Subcutaneous abdominal adipose tissue (tissue), 5 donors: ENCODE data around the gene NDUFS5.
"Not testable (repeated sequence)": the region's sequence is repeated elsewhere in the genome, so short reads cannot be mapped to it uniquely, and the experiment has no call there.

Experiments
- H3K27ac ChIP-seq: one replicate; pipeline ENCODE4 v1.7.0; 2013; ENCODE audit warnings: low read depth, mild to moderate bottlenecking, inconsistent platforms, low read length, moderate library complexity
- H3K27me3 ChIP-seq, 5 donors: one replicate each; pipeline ENCODE4 v1.7.0; 2013; ENCODE audit warnings: low read length in 5 of 5, inconsistent platforms in 1 of 5; ENCODE audit not compliant: control insufficient read depth in 5 of 5, insufficient read depth in 4 of 5
- H3K36me3 ChIP-seq, 5 donors: one replicate each; pipeline ENCODE4 v1.7.0; 2013; ENCODE audit warnings: low read length in 5 of 5; ENCODE audit not compliant: control insufficient read depth in 5 of 5, insufficient read depth in 5 of 5
- H3K4me1 ChIP-seq, 5 donors: one replicate each; pipeline ENCODE4 v1.7.0; 2013; ENCODE audit warnings: low read length in 5 of 5, mild to moderate bottlenecking in 3 of 5, moderate library complexity in 1 of 5; ENCODE audit not compliant: control insufficient read depth in 5 of 5, insufficient read depth in 5 of 5
- H3K4me3 ChIP-seq, 5 donors: one replicate each; pipeline ENCODE4 v1.7.0; 2013; ENCODE audit warnings: low read length in 5 of 5, low read depth in 1 of 5
- H3K9ac ChIP-seq, 5 donors: one replicate each; pipeline ENCODE4 v1.7.0; 2013; ENCODE audit warnings: low read length in 5 of 5, mild to moderate bottlenecking in 4 of 5, moderate library complexity in 3 of 5
- H3K9me3 ChIP-seq, 5 donors: one replicate each; pipeline ENCODE4 v1.7.0; 2013; ENCODE audit warnings: low read length in 5 of 5; ENCODE audit not compliant: control insufficient read depth in 5 of 5
- donor health status: healthy.
- donor health status: healthy.
- donor health status: healthy.
- donor health status: healthy.
- donor health status: healthy.

The NDUFS5 gene

DNA sequence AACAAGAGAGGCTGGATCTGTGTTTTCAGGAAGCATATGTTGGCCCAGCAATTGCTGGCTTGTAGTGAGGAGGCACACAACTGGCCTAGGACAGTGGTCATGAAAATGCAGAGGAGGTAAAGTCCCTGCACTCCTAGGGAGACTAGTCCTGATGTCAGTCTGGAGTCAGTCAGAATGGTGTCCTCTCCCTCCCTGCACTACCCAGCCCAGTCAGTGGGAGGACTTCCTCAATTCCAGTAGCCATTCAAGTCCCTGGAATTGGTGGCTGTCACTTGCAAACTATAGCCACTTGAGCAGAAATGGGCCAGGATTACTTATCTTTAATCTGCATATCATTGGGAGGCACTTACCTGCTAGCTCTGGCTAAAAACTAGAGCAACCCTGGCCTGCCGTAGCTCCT lies 18.6 kb downstream of the NDUFS5 start:
- Histone ChIP-seq H3K4me1 (peaks cover 0 to 21% (median 13%) of the 10 kb centered on the region in 5 donors), H3K4me3 (no peak overlapping the region), H3K9me3 (no peaks in the 10 kb centered on the region), H3K27ac (no peak overlapping the region), H3K27me3 (no peaks in the 10 kb centered on the region), H3K36me3 (peaks cover 9 to 44% (median 23%) of the 10 kb centered on the region in 5 donors), H3K9ac (no peak overlapping the region)

DNA sequence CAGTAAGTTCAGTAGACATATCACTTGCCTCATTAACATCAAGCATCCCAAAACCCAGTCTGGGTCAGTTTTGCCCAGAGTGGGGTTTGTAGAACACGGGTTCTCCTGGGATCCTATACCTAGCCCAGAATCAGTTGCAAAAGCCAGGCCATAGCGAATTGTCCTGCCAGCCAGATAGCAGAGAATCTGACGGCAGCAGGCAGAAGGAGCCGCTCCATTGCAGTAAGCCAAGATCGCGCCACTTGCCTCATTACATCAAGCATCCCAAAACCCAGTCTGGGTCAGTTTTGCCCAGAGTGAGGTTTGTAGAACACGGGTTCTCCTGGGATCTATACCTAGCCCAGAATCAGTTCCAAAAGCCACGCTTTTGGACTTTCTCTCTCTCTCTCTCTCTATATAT lies 19.1 kb downstream of the NDUFS5 start:
- Histone ChIP-seq H3K9ac (no peak overlapping the region), H3K4me3 (no peak overlapping the region), H3K4me1 (peaks cover 0 to 21% (median 13%) of the 10 kb centered on the region in 5 donors), H3K36me3 (peaks cover 9 to 46% (median 21%) of the 10 kb centered on the region in 5 donors), H3K9me3 (no peaks in the 10 kb centered on the region), H3K27ac (no peak overlapping the region), H3K27me3 (no peaks in the 10 kb centered on the region)

DNA sequence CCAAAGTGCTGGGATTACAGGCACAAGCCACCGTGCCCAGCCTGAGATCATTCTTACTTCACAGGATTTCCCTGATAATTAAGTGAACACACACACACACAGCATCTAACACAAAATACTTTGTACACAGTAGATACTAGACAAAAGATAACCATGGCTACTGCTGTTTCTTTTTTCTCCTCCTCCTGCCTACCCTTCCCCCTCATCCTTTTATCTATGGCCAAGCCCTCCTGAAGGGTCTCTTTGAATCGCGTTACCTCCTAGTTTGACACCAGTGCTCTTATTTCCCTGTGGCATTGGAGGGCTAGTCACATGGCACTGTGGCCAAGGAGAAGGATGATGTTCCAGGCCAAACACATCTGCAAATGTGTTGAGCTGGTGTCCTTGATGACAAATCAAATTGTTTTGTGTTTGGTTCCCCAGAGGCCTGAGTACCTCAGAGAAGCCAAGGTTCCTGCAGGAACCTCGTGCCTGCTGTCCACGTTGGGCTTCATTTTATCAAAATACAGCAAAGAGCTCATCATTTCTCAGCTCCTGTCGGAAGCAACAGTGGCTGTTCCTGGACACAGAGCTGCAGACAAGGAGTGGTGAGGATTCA lies 20.6 kb downstream of the NDUFS5 start:
- Histone ChIP-seq H3K27ac (peak overlapping the region; percentile 83), H3K36me3 (peaks cover 5 to 37% (median 13%) of the 10 kb centered on the region in 5 donors), H3K4me3 (no peak overlapping the region), H3K27me3 (no peaks in the 10 kb centered on the region), H3K9me3 (no peaks in the 10 kb centered on the region), H3K9ac (peak overlapping the region in 1 of 5 donors; percentile 54), H3K4me1 (peaks cover 0 to 21% (median 13%) of the 10 kb centered on the region in 5 donors)

GRCh38 chr1:39047374-39048229 lies 21.5 kb downstream of the NDUFS5 start:
- Histone ChIP-seq H3K36me3 (peaks cover 2 to 30% (median 6%) of the 10 kb centered on the region in 5 donors), H3K9ac (peak overlapping the region in 1 of 5 donors; percentile 54), H3K27me3 (no peaks in the 10 kb centered on the region), H3K9me3 (no peaks in the 10 kb centered on the region), H3K27ac (peak overlapping the region; percentile 83), H3K4me1 (peaks cover 0 to 21% (median 13%) of the 10 kb centered on the region in 5 donors), H3K4me3 (no peak overlapping the region)

DNA sequence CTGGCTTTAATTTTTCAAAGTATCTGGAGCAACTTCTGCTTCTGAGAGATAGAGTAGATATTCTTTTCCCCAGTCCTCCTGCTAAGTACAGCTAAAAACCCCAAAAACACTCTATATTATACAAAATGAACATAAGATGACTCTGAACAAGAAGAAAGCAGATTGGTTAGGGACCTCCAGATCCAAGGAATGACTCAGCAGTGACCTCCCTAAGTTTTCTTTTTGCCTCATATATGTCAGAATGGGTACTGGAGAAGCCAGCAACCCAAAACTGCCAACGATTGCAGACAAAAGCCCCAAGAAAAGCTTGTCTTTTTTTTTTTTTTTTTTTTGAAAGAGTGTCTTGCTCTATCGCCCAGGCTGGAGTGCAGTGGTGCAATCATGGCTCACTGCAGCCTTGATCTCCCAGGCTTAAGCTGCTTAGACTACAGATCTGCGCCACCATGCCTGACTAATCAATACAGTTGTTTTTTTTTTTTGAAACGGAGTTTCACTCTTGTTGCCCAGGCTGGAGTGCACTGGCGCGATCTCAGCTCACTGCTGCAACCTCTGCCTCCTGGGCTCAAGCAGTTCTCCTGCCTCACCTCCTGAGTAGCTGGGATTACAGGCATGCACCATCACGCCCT lies 22.7 kb downstream of the NDUFS5 start:
- Histone ChIP-seq H3K4me3 (no peak overlapping the region), H3K9ac (peak overlapping the region in 1 of 5 donors; percentile 73), H3K36me3 (peaks cover 0 to 19% (median 3%) of the 10 kb centered on the region in 5 donors)

DNA sequence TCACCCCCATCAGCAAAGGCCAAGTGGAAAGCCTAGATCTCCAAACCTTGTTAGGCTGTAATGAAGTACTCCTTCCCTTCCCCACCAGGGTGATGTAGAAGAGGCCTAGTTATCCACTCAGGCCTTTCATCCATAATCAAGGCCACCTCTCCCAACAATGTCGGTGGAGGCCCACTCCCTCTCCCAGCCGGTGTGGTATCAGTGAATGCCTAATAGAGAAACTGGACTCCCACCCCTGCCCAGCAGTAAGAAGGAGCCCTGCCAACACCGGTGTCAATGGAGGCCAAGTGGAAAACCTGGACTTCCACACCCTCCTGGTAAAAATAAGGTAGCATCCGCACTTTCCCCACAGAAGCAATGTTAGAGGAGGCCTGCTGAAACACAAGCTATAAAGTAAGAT lies 23.9 kb downstream of the NDUFS5 start:
- no peak overlapping the region for H3K27ac ChIP-seq
- H3K27me3 ChIP-seq: no peaks in the 10 kb centered on the region
- H3K9ac ChIP-seq: no peak overlapping the region
- H3K9me3 ChIP-seq: no peaks in the 10 kb centered on the region
- no peak overlapping the region for H3K4me3 ChIP-seq
- peaks cover 0 to 21% (median 13%) of the 10 kb centered on the region in 5 donors for H3K4me1 ChIP-seq
- H3K36me3 ChIP-seq: peaks cover 0 to 14% (median 0%) of the 10 kb centered on the region in 5 donors

More for the DNA sequence above, 22.7 kb downstream of the NDUFS5 start:
- Histone ChIP-seq H3K27me3 (no peaks in the 10 kb centered on the region), H3K4me1 (peaks cover 0 to 21% (median 13%) of the 10 kb centered on the region in 5 donors), H3K27ac (peak overlapping the region; percentile 30), H3K9me3 (no peaks in the 10 kb centered on the region)

DNA sequence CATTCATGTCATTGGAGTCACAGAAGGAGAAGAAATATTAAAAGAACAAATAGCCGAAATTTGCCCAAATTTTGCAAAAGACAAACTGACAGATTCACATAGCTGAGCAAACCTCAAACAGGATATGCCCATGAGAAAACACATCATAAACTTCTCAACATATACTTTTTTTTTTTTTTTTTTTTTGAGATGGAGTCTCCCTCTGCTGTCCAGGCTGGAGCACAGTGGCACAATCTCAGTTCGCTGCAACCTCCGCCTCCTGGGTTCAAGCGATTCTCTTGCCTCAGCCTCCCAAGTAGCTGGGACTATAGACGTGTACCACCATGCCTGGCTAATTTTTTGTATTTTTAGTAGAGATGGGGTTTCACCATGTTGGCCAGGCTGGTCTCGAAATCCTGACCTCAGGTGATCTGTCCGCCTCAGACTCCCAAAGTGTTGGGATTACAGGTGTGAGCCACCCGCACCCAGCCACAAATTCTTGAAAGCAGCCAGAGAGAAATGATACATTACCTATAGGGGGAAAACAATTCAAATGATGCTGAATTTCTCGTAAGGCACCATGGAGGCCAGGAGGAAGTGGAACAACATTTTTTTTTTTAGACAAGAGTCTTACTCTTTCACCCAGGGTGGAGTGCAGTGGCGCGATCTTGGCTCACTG lies 25.2 kb downstream of the NDUFS5 start:
- H3K4me1 ChIP-seq: peaks cover 0 to 21% (median 13%) of the 10 kb centered on the region in 5 donors
- not testable (repeated sequence) for H3K27ac ChIP-seq, H3K27me3 ChIP-seq, H3K9ac ChIP-seq, H3K4me3 ChIP-seq, H3K9me3 ChIP-seq
- peaks cover 0 to 10% (median 0%) of the 10 kb centered on the region in 5 donors for H3K36me3 ChIP-seq

GRCh38 chr1:39051956-39052355 lies 25.8 kb downstream of the NDUFS5 start:
- Histone ChIP-seq H3K4me1 (peaks cover 0 to 15% (median 8%) of the 10 kb centered on the region in 5 donors), H3K9me3 (no peaks in the 10 kb centered on the region), H3K27ac (no peak overlapping the region), H3K4me3 (no peak overlapping the region), H3K27me3 (no peaks in the 10 kb centered on the region), H3K36me3 (peaks cover 0 to 7% (median 0%) of the 10 kb centered on the region in 5 donors), H3K9ac (no peak overlapping the region)

DNA sequence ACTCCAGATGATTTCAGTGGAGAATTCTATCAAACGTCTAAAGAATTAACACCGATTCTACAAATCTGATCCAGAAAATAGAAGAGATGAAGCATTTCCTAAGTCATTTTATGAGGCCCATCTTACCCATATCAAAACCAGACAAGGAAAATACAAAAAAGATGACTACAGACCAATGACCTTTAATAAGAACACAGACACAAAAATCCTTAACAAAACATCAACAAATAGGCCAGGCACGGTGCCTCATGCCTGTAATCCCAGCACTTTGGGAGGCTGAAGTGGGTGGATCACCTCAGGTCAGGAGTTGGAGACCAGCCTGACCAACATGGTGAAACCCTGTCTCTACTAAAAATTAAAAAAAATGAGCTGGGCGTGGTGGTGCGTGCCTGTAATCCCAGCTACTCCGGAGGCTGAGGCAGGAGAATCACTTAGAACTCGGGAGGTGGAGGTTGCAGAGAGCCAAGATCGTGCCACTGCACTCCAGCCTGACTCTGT lies 29.1 kb downstream of the NDUFS5 start:
- H3K36me3 ChIP-seq, H3K4me3 ChIP-seq, H3K27me3 ChIP-seq, H3K9me3 ChIP-seq, H3K9ac ChIP-seq, H3K27ac ChIP-seq, H3K4me1 ChIP-seq: not testable (repeated sequence)
